ENCODE results near the gene CSPG4. TPM values are rescaled to one million over a fixed set of nuclear protein-coding genes. Genes with fewer than 3 reads are reported as not detected.

CSPG4 gene
- total RNA-seq, 4 donors from 2014 or later, result 11.2 to 60.9 (median 31.3) TPM

DNA sequence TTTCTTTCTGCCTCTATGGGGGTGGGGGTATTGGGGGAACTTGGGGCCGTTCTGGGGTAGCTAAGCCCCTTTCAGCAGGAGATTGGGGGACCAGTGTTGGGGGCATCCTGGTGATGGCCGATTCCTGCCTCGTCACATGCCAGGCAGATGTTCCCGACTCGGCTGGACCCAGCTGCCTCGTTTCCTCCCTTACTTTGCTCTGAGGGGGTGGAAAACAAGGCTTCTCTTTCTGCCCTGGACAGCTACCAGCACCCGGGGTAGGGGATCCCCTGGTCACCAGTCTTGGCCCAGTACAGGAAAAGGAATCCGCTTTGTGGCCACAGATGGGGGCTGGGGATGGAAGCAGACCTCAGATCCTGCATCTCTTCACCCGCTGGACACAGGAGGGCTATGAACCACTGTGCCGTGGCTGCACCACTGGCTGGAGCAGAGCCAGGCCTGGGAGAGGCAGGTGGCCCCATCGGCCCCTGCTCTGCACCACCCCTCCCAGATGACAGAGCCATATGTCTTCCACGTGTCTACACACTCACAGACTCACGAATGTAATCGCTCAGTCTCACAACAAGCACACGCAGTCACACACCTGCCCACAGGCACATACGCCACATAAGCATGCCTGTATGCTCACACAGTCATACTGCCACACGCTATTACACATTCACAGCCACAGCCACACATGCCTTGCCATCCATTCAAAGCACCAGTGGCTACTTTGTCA is 52.6 kb downstream of the CSPG4 start:
- WGBS, 2 donors (ENCODE audit: low coverage in 1 of 2), result 64% methylated on average over 16 of the region's 17 CpGs; no CpG with 5 or more reads in 1 of the 2 donors
- H3K27ac ChIP-seq, result peak overlapping the region; percentile 71 to 87 (median 81)

GRCh38 chr15:75659141-75659771 is 53.4 kb downstream of the CSPG4 start:
- Histone ChIP-seq H3K27ac (peak overlapping the region; percentile 71 to 87 (median 81)), H3K9me3 (no peaks in the 10 kb centered on the region), H3K27me3 (no peaks in the 10 kb centered on the region), H3K4me3 (no peak overlapping the region), H3K36me3 (peaks cover 0 to 4% (median 0%) of the 10 kb centered on the region in 4 donors), H3K4me1 (peaks cover 17 to 58% (median 35%) of the 10 kb centered on the region in 4 donors)
- TF ChIP-seq, protein P1, sequence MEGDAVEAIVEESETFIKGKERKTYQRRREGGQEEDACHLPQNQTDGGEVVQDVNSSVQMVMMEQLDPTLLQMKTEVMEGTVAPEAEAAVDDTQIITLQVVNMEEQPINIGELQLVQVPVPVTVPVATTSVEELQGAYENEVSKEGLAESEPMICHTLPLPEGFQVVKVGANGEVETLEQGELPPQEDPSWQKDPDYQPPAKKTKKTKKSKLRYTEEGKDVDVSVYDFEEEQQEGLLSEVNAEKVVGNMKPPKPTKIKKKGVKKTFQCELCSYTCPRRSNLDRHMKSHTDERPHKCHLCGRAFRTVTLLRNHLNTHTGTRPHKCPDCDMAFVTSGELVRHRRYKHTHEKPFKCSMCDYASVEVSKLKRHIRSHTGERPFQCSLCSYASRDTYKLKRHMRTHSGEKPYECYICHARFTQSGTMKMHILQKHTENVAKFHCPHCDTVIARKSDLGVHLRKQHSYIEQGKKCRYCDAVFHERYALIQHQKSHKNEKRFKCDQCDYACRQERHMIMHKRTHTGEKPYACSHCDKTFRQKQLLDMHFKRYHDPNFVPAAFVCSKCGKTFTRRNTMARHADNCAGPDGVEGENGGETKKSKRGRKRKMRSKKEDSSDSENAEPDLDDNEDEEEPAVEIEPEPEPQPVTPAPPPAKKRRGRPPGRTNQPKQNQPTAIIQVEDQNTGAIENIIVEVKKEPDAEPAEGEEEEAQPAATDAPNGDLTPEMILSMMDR (IDR thresholded peaks at IDR 0.05), result no peak
- no peak for TF ChIP-seq POLR2AphosphoS5 (IDR thresholded peaks at IDR 0.05)
- TF ChIP-seq POLR2A (IDR thresholded peaks at IDR 0.05), result no peak
- TF ChIP-seq EP300 (IDR thresholded peaks at IDR 0.05; ENCODE audit: low read depth), result no peak
- intact Hi-C loops (cut with DNase I; ENCODE audit: low total_unique reads), result no loop called here
- DNase-seq, result no peak
- in situ Hi-C loops (cut with MboI; ENCODE audit: low pct_ligation_motif_present in 1 of 4, low pct_unique_long_range_greater_than_20kb in 1 of 4, low sequenced_read_pairs in 3 of 4), result no loop called here
- 33 to 81% methylated on average over 1 to 9 of the region's 9 CpGs for WGBS, 2 donors (ENCODE audit: low coverage in 1 of 2)

More for the DNA sequence above, 52.6 kb downstream of the CSPG4 start:
- Histone ChIP-seq H3K27me3 (no peaks in the 10 kb centered on the region), H3K36me3 (peaks cover 0 to 4% (median 0%) of the 10 kb centered on the region in 4 donors), H3K4me1 (peaks cover 13 to 58% (median 36%) of the 10 kb centered on the region in 4 donors), H3K4me3 (no peak overlapping the region), H3K9me3 (no peaks in the 10 kb centered on the region)
- intact Hi-C loops (cut with DNase I; ENCODE audit: low total_unique reads) (no loop called here), in situ Hi-C loops (cut with MboI; ENCODE audit: low pct_ligation_motif_present in 1 of 4, low pct_unique_long_range_greater_than_20kb in 1 of 4, low sequenced_read_pairs in 3 of 4) (no loop called here)
- no peak for DNase-seq
- TF ChIP-seq EP300 (IDR thresholded peaks at IDR 0.05; ENCODE audit: low read depth) (no peak), POLR2AphosphoS5 (IDR thresholded peaks at IDR 0.05) (no peak), POLR2A (IDR thresholded peaks at IDR 0.05) (no peak)
- TF ChIP-seq, protein P1 (IDR thresholded peaks at IDR 0.05), result no peak

GRCh38 chr15:75656813-75657212 is 55.8 kb downstream of the CSPG4 start:
- DNase-seq, result no peak
- in situ Hi-C loops (cut with MboI; ENCODE audit: low pct_ligation_motif_present in 1 of 4, low pct_unique_long_range_greater_than_20kb in 1 of 4, low sequenced_read_pairs in 3 of 4), result no loop called here
- no peaks in the 10 kb centered on the region for H3K9me3 ChIP-seq
- no peak overlapping the region for H3K27ac ChIP-seq
- peaks cover 0 to 4% (median 0%) of the 10 kb centered on the region in 4 donors for H3K36me3 ChIP-seq
- no peaks in the 10 kb centered on the region for H3K27me3 ChIP-seq
- intact Hi-C loops (cut with DNase I; ENCODE audit: low total_unique reads), result no loop called here
- no peak overlapping the region for H3K4me3 ChIP-seq
- WGBS, 2 donors (ENCODE audit: low coverage in 1 of 2), result 94% methylated on average over 22 of the region's 22 CpGs; no CpG with 5 or more reads in 1 of the 2 donors
- peaks cover 32 to 58% (median 43%) of the 10 kb centered on the region in 4 donors for H3K4me1 ChIP-seq
- TF ChIP-seq POLR2A (IDR thresholded peaks at IDR 0.05) (no peak), EP300 (IDR thresholded peaks at IDR 0.05; ENCODE audit: low read depth) (no peak), POLR2AphosphoS5 (IDR thresholded peaks at IDR 0.05) (no peak)
- TF ChIP-seq, protein P1 (IDR thresholded peaks at IDR 0.05), result no peak

GRCh38 chr15:75656331-75656730 is 56.3 kb downstream of the CSPG4 start:
- intact Hi-C loops (cut with DNase I; ENCODE audit: low total_unique reads), result no loop called here
- H3K36me3 ChIP-seq, result peaks cover 0 to 4% (median 0%) of the 10 kb centered on the region in 4 donors
- WGBS, 2 donors (ENCODE audit: low coverage in 1 of 2), result 92 to 95% methylated on average over 4 to 5 of the region's 5 CpGs

More at GRCh38 chr15:75656331-75656730, 56.3 kb downstream of the CSPG4 start:
- H3K27me3 ChIP-seq, result no peaks in the 10 kb centered on the region
- H3K4me1 ChIP-seq, result peaks cover 37 to 58% (median 46%) of the 10 kb centered on the region in 4 donors
- in situ Hi-C loops (cut with MboI; ENCODE audit: low pct_ligation_motif_present in 1 of 4, low pct_unique_long_range_greater_than_20kb in 1 of 4, low sequenced_read_pairs in 3 of 4), result no loop called here
- TF ChIP-seq POLR2A (IDR thresholded peaks at IDR 0.05) (no peak), POLR2AphosphoS5 (IDR thresholded peaks at IDR 0.05) (no peak), EP300 (IDR thresholded peaks at IDR 0.05; ENCODE audit: low read depth) (no peak)
- TF ChIP-seq, protein P1 (IDR thresholded peaks at IDR 0.05), result no peak
- H3K4me3 ChIP-seq, result no peak overlapping the region
- no peak for DNase-seq
- no peaks in the 10 kb centered on the region for H3K9me3 ChIP-seq
- H3K27ac ChIP-seq, result no peak overlapping the region
